Fibroblast of pulmonary artery (primary cell): Measurements from ENCODE around the gene HABP4.

Experiments used
- DNase-seq: peaks from one replicate; pipeline ENCODE4 v3.0.0-alpha.2; 2010; ENCODE audit warnings: low read depth
- H3K4me3 ChIP-seq: replicated peaks from 2 replicates; pipeline ENCODE4 v1.5.1; 2011; ENCODE audit warnings: low read depth, mild to moderate bottlenecking, control low read depth, low read length, moderate library complexity
- TF ChIP-seq, protein P1 (sequence below): IDR thresholded peaks from 2 replicates; pipeline ENCODE4 v1.5.1; 2011; ENCODE audit warnings: mild to moderate bottlenecking, control low read depth, low read length, inconsistent platforms; ENCODE audit errors: missing control alignments

HABP4 gene

DNA sequence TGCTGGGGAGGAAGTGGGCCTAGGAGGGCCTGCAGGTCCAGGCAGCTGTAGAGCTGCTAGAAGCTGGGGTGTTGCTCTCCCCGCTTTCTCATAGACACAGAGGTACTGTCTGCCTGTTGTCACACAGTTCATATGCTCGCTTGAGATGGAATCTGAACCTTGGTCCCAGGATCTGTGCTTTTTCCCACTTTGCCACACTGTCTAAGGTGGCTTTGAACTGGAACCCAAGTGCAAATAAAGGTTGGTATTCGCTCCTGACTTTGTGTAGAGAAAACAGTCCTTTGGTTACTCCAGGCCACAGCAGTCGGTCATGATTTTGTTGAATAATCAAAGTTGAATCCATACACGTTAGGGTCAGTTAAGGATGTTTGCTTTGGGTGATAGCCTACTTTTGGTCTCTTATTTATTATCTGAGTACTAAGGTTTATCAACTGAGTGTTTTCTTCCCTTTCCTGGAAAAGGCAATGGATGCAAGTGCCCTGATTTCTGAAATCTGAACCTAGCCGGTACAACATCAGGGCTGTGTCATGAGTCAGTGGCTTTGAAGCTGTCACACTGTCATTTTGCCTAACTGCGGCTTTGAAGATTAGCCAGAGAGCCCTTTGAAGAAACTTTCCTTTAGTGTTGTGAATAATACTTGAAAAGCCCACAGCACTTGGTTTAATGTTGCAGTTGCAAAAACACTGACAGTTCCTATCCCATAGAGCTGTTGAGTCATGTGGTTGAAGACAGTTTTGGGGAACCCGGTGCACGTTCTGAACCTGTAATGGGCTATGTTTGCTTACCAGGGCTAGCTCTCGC is 41.3 kb downstream of the HABP4 start:
- peak; percentile 16 for DNase-seq
- H3K4me3 ChIP-seq = no peak overlapping the region
- TF ChIP-seq, protein P1, sequence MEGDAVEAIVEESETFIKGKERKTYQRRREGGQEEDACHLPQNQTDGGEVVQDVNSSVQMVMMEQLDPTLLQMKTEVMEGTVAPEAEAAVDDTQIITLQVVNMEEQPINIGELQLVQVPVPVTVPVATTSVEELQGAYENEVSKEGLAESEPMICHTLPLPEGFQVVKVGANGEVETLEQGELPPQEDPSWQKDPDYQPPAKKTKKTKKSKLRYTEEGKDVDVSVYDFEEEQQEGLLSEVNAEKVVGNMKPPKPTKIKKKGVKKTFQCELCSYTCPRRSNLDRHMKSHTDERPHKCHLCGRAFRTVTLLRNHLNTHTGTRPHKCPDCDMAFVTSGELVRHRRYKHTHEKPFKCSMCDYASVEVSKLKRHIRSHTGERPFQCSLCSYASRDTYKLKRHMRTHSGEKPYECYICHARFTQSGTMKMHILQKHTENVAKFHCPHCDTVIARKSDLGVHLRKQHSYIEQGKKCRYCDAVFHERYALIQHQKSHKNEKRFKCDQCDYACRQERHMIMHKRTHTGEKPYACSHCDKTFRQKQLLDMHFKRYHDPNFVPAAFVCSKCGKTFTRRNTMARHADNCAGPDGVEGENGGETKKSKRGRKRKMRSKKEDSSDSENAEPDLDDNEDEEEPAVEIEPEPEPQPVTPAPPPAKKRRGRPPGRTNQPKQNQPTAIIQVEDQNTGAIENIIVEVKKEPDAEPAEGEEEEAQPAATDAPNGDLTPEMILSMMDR = no peak

DNA sequence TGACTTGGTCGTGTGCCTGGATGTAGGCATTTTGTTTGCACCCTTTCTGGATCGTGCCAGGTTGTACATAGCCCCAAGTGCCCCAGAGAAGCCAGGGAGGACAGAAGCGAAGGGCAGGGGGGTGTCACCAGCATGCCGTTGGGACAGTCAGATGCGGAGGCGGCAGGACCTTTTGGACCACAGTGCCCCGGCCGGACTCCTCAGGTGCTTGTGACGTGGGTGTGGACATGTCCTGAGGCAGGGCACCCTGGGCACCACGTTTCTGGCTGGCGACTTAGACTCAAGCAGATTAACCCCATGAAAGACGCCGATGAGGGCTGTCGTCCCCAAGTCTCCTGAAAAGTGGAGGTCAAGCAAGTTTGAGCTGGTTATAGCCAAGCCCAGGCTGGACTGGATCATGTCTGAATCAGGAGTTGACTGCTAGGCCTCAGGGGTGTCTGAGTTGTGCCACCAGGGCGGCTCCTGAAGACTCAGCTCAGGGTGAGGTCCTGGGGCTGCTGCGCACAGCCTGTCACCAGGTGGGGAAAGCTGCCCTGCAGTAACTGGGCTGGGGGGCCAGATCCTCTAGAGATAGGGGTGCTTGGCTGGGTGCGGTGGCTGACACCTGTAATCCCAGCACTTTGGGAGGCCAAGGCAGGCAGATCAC is 42.0 kb downstream of the HABP4 start:
- DNase-seq = no peak
- no peak overlapping the region for H3K4me3 ChIP-seq
- TF ChIP-seq, protein P1 = no peak

DNA sequence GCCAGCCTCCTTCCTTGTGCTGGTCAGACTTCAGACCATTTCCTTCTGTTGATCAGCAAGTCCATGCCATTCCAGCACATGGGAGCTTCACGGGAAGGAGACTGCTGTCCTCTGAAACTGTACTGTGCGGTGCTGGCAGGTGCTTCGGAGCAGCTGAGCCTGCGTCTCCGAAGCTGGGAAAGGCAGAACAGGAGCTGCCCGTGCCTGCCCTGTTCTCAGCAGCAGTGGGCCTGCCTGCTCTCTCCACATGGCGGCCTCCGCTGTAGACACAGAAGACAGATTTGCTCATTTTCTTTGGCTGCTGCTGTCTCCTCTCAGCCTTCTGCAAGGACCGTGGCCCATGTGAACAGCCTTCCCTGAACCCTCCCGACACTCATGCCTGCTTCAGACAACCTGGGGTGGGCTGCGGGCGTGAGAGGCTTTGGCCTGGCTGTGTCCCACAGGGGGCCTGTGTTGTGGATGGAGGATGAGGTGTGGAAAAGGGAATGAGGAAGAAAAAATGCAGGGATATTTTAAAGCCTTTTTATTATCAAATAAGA is 43.1 kb downstream of the HABP4 start:
- TF ChIP-seq, protein P1 = no peak
- H3K4me3 ChIP-seq = no peak overlapping the region
- DNase-seq = no peak

DNA sequence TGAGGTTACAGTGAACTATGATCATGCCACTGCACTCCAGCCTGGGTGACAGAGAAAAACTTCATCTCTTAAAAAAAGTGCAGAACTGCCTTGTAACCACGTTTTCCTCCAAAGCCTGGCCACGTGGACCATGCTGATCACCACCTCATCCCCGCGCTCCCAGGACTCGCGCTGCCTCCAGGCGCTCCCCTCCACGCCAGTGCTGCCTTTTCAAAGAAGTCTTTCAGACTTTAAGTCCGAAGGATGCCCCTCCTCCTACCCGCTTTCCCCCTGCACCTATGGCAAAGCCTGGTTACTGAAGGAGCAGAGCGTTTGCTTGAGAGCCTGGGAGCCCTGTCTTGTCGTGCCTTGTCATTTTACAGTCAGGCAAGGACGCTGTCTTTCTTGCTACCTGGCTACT is 43.8 kb downstream of the HABP4 start:
- H3K4me3 ChIP-seq = no peak overlapping the region
- TF ChIP-seq, protein P1 = no peak
- DNase-seq = no peak

DNA sequence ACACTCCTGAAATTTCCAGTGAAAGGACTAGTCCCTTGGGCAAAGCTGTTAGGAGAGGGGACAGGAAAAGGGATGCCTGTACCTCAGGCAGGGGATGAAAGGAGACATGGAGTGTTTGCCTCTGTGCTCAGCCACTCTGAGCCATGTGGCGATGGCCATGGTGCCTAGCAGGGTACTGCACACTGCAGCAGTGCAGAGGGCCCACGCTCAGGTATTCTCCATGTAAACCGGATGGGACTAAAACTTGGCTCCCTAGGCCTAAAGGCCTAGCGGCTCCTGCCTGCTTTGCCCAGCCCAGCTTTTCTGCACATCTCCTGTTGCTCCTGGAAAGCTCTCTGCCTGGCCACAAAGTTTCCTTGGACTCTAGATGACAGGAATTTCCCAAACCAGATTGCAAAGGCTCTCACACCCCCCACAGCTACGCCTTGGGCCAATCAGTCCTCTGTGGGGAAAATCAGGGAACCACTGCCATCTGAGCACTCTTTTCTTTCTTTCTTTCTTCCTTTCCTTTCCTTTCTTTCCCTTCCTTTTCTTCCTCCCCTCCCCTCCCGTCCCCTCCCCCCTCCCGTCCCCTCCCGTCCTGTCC is 44.3 kb downstream of the HABP4 start:
- H3K4me3 ChIP-seq = no peak overlapping the region
- TF ChIP-seq, protein P1 = no peak
- no peak for DNase-seq

DNA sequence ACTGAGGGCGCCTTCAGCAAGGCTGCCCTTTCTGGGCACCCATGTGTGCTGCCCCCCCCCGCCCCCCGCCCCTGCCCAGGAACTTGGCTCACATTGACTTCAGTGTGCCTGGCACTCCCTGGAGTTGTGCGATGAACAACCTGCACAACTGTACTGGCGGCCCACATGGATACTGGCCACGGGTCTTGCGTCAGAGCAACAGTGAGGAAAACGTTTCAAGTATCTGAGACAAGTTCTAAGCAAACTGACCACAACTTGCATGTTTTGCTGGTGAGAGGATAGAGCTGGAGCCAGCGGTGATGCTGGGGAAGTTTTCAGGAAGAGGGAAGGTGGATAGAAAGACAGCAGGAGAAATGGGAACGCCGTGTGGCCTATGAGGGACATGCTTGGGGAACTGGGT is 45.4 kb downstream of the HABP4 start:
- TF ChIP-seq, protein P1 = no peak
- H3K4me3 ChIP-seq = no peak overlapping the region
- DNase-seq = peak; percentile 58
